ENCODE data around the gene LY6G5B. TPM values are rescaled to one million over a fixed set of nuclear protein-coding genes. Genes with fewer than 3 reads are reported as not detected.

The LY6G5B gene
- total RNA-seq, 2 donors from 2014 or later: 13.9 to 17.0 TPM

DNA sequence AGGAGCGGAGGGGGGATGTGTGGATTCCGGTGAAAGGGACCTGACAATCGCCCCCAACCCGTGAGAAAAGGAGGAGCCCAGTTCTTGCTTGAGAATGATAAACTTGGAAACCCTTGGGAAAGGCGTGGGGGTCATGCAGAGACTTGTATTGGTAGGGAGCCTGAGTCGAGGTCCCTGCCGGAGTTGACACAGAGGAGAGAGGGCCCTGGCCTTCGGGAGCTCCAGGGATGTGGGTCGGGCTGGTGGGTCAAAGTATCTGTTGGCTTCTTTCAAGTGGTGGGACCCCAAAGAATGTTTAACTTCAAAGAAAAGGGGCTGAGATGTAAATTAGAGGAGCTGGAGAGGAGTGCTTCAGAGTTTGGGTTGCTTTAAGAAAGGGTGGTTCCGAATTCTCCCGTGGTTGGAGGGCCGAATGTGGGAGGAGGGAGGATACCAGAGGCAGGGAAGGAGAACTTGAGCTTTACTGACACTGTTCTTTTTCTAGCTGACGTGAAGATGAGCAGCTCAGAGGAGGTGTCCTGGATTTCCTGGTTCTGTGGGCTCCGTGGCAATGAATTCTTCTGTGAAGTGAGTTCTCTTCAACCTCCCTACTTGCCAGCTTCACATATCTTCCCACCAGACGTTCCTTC, 3.3 kb upstream of the LY6G5B start:
- Mint-ChIP-seq H3K4me1 (peaks cover 24% of the 10 kb centered on the region), H3K9me3 (no peaks in the 10 kb centered on the region), H3K4me3 (peak overlapping the region; percentile 97), H3K27ac (peak overlapping the region; percentile 99), H3K27me3 (ENCODE audit: insufficient read depth) (no peaks in the 10 kb centered on the region), H3K36me3 (ENCODE audit: low read depth) (peaks cover 72% of the 10 kb centered on the region)
- DNase-seq: no peak
- 14 to 19% methylated on average over 15 of the region's 15 CpGs for WGBS, 2 experiments (ENCODE audit: insufficient coverage in 1 of 2, insufficient read length in 1 of 2)
- peaks cover 3% of the 10 kb centered on the region for H3K4me1 ChIP-seq (ENCODE audit: control insufficient read depth, insufficient read depth, low read length)
- H3K36me3 ChIP-seq (ENCODE audit: control insufficient read depth, insufficient read depth, low read length): peaks cover 68% of the 10 kb centered on the region
- no peaks in the 10 kb centered on the region for H3K9me3 ChIP-seq (ENCODE audit: control insufficient read depth, low read length)
- H3K27ac ChIP-seq (ENCODE audit: low read depth, low read length): no peak overlapping the region
- H3K9ac ChIP-seq (ENCODE audit: extremely low read depth, low read length, poor library complexity, severe bottlenecking): peak overlapping the region; percentile 75
- H3K27me3 ChIP-seq (ENCODE audit: control insufficient read depth, insufficient read depth, low read length, poor library complexity, severe bottlenecking): no peaks in the 10 kb centered on the region
- TF ChIP-seq, protein P1, sequence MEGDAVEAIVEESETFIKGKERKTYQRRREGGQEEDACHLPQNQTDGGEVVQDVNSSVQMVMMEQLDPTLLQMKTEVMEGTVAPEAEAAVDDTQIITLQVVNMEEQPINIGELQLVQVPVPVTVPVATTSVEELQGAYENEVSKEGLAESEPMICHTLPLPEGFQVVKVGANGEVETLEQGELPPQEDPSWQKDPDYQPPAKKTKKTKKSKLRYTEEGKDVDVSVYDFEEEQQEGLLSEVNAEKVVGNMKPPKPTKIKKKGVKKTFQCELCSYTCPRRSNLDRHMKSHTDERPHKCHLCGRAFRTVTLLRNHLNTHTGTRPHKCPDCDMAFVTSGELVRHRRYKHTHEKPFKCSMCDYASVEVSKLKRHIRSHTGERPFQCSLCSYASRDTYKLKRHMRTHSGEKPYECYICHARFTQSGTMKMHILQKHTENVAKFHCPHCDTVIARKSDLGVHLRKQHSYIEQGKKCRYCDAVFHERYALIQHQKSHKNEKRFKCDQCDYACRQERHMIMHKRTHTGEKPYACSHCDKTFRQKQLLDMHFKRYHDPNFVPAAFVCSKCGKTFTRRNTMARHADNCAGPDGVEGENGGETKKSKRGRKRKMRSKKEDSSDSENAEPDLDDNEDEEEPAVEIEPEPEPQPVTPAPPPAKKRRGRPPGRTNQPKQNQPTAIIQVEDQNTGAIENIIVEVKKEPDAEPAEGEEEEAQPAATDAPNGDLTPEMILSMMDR (conservative IDR thresholded peaks at IDR 0.05): no peak
- peak overlapping the region; percentile 96 for H3K4me3 ChIP-seq (ENCODE audit: low read length)

DNA sequence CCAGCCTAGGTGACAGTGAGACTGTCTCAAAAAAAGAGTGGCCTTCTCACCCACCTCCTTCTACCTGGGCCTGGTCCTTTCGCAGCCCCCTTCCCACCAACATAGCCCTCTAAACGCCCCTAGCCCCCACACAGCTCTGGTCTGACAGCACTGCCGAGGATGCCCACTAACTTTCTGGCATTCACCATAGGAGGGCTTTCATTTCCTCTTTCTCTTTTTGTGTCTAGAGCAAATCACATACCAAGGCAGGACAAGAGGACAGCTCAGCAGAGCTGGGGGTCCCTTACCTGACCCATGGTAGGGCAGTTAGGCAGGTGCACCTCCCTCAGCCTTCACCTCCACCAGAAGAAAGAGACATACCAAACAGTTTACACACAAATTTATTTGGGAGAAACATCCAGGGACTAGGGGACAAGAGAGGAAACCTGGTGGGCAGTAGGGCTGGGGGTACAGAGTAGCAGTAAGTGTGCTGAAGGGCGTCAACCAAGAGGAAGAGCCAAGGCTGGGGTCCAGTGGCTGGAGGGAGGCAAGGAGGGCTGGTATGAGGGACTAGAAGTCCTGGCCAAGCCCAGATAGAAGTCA, 6.6 kb downstream of the LY6G5B start:
- Mint-ChIP-seq H3K27me3 (ENCODE audit: insufficient read depth) (peaks cover 6% of the 10 kb centered on the region), H3K4me3 (no peak overlapping the region), H3K4me1 (peaks cover 7% of the 10 kb centered on the region), H3K36me3 (ENCODE audit: low read depth) (peaks cover 18% of the 10 kb centered on the region), H3K9me3 (no peaks in the 10 kb centered on the region), H3K27ac (no peak overlapping the region)
- TF ChIP-seq, protein P1 (conservative IDR thresholded peaks at IDR 0.05): no peak
- Histone ChIP-seq H3K9me3 (ENCODE audit: control insufficient read depth, low read length) (no peaks in the 10 kb centered on the region), H3K4me1 (ENCODE audit: control insufficient read depth, insufficient read depth, low read length) (no peaks in the 10 kb centered on the region), H3K27ac (ENCODE audit: low read depth, low read length) (no peak overlapping the region), H3K9ac (ENCODE audit: extremely low read depth, low read length, poor library complexity, severe bottlenecking) (no peak overlapping the region), H3K27me3 (ENCODE audit: control insufficient read depth, insufficient read depth, low read length, poor library complexity, severe bottlenecking) (peaks cover 1% of the 10 kb centered on the region), H3K36me3 (ENCODE audit: control insufficient read depth, insufficient read depth, low read length) (peaks cover 15% of the 10 kb centered on the region), H3K4me3 (ENCODE audit: low read length) (no peak overlapping the region)
- DNase-seq: no peak
- WGBS, 2 experiments (ENCODE audit: insufficient coverage in 1 of 2, insufficient read length in 1 of 2): 86 to 100% methylated on average over 1 to 4 of the region's 4 CpGs

DNA sequence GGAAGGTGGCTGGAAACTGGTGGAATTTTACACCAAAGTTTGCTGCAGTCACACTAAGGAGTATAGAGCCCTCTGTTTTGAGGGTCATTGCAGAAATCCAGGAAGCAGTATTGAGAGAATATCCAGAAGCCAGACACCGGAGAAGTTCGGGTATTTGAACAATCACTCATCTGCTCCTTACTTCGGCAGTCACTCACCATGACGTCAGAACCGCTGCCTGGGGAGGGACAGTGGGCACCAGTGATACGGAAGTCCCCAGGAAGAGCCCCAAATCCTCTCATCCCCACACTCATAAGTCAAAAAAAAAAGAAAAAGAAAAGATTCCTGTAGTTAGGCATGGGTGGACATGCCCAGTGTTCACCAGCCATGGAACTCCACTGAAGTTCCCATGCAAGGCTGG, 7.1 kb downstream of the LY6G5B start:
- Histone ChIP-seq H3K36me3 (ENCODE audit: control insufficient read depth, insufficient read depth, low read length) (peaks cover 10% of the 10 kb centered on the region), H3K27me3 (ENCODE audit: control insufficient read depth, insufficient read depth, low read length, poor library complexity, severe bottlenecking) (peaks cover 6% of the 10 kb centered on the region), H3K4me3 (ENCODE audit: low read length) (no peak overlapping the region), H3K9me3 (ENCODE audit: control insufficient read depth, low read length) (no peaks in the 10 kb centered on the region), H3K27ac (ENCODE audit: low read depth, low read length) (no peak overlapping the region), H3K4me1 (ENCODE audit: control insufficient read depth, insufficient read depth, low read length) (no peaks in the 10 kb centered on the region), H3K9ac (ENCODE audit: extremely low read depth, low read length, poor library complexity, severe bottlenecking) (no peak overlapping the region)
- 78 to 82% methylated on average over 5 to 6 of the region's 6 CpGs for WGBS, 2 experiments (ENCODE audit: insufficient coverage in 1 of 2, insufficient read length in 1 of 2)
- Mint-ChIP-seq H3K4me1 (peaks cover 10% of the 10 kb centered on the region), H3K4me3 (no peak overlapping the region), H3K9me3 (no peaks in the 10 kb centered on the region), H3K27me3 (ENCODE audit: insufficient read depth) (peaks cover 11% of the 10 kb centered on the region), H3K27ac (no peak overlapping the region), H3K36me3 (ENCODE audit: low read depth) (peaks cover 13% of the 10 kb centered on the region)
- no peak for DNase-seq
- TF ChIP-seq, protein P1 (conservative IDR thresholded peaks at IDR 0.05): no peak

Data from endodermal cell (in vitro differentiated cells).